ENCODE results near the gene RIBC1. TPM values are rescaled to one million over a fixed set of nuclear protein-coding genes. Genes with fewer than 3 reads are reported as not detected.

RIBC1 gene
- total RNA-seq (2014; rRNA removed; shearing (Covaris generic); ENCODE audit: low replicate concordance): 0.40 and 0.89 TPM in 2 replicates

DNA sequence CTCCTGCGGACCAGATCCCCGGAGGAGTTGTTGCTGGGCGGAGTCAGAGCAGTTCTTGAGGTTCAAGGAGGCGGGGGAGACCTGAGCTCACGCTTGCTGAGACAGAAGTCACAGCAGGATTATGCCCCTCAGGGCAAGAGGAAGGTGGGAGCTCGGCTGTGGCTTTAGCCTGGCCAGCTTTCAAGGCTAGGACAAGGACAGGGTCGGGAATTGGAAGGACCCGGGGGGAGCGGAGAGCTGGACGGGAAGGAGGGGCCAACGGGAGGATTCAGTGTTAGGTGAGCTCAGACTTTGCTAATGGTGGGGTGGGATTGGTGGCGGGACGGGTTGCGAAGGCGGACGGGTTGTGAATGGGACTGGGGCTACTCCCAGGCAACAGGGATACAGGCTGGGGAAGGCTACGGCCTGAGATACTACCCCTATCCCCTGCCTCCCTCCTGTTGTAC lies at the start of gene RIBC1:
Gene RIBC1, plus strand, starts transcription at position 13 of the 446 bp plus-strand sequence. CDS start 3,404 bp downstream, outside the sequence.
- Histone ChIP-seq H3K9me3 (ENCODE audit: low read length) (no peaks in the 10 kb centered on the region), H3K79me2 (ENCODE audit: low read length) (peaks cover 40% of the 10 kb centered on the region), H3K27me3 (ENCODE audit: low read length) (no peaks in the 10 kb centered on the region), H3K9me2 (replicated peaks; ENCODE audit: insufficient read depth, low read length) (no peaks in the 10 kb centered on the region), H3K9ac (ENCODE audit: low read length) (peak within 1 kb of the TSS; percentile 86), H4K20me1 (ENCODE audit: insufficient read depth, low read depth, low read length) (peaks cover 11% of the 10 kb centered on the region; the same call in 1 of the 2 replicates), H3K4me2 (ENCODE audit: low read depth, low read length, poor library complexity, severe bottlenecking) (peak within 1 kb of the TSS; percentile 74), H2AFZ (ENCODE audit: low read length) (no peak within 1 kb of the TSS), H3K36me3 (ENCODE audit: insufficient read depth, low read length) (no peaks in the 10 kb centered on the region), H3K4me1 (ENCODE audit: low read length) (peaks cover 16% of the 10 kb centered on the region), H3K4me3 (ENCODE audit: low read length) (peak within 1 kb of the TSS; percentile 73), H3K27ac (ENCODE audit: low read length) (peak within 1 kb of the TSS; percentile 91)
- DNase-seq: no peak

GRCh38 chrX:53373307-53373706 lies 49.4 kb upstream of the RIBC1 start:
- no peak for DNase-seq
- Histone ChIP-seq H3K9ac (ENCODE audit: low read length) (no peak overlapping the region), H3K4me2 (ENCODE audit: low read depth, low read length, poor library complexity, severe bottlenecking) (no peak overlapping the region)

DNA sequence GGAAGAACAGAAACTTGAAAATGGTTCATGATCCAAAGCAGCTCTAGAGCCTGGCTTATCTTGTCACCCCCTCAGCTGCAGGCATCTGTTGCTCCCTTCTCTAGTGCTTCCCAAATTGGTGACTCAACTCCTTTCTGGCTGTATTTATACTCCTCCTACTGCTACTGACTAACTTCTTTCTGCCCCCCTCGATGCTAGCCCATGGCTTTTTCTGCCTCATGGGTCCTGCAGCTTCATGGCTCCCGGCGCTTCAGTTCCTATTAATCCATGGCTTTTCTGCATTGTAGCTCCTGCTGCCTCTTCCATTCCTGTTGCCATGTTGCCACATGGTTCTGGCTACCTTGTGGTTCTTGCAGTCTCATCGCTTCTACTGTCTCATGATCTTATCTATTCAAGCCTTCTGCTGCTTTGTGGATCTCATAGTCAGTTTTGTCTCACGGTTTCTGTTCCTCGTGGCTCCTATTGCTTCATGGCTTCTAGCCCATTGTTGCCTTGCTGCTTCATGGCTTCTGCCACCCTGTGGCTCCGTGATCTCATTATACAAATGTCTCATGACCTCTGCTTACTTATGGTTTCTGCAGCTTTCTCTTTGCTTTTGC lies 48.4 kb upstream of the RIBC1 start:
- Histone ChIP-seq H3K4me2 (ENCODE audit: low read depth, low read length, poor library complexity, severe bottlenecking) (no peak overlapping the region), H3K9ac (ENCODE audit: low read length) (no peak overlapping the region), H2AFZ (ENCODE audit: low read length) (no peak overlapping the region), H3K4me1 (ENCODE audit: low read length) (no peaks in the 10 kb centered on the region), H3K27ac (ENCODE audit: low read length) (no peak overlapping the region), H3K9me2 (replicated peaks; ENCODE audit: insufficient read depth, low read length) (no peaks in the 10 kb centered on the region), H3K4me3 (ENCODE audit: low read length) (no peak overlapping the region), H4K20me1 (ENCODE audit: insufficient read depth, low read depth, low read length) (no peaks in the 10 kb centered on the region), H3K36me3 (ENCODE audit: insufficient read depth, low read length) (no peaks in the 10 kb centered on the region), H3K9me3 (ENCODE audit: low read length) (no peaks in the 10 kb centered on the region), H3K27me3 (ENCODE audit: low read length) (no peaks in the 10 kb centered on the region), H3K79me2 (ENCODE audit: low read length) (no peaks in the 10 kb centered on the region)
- DNase-seq: peak; percentile 44

More at GRCh38 chrX:53373307-53373706, 49.4 kb upstream of the RIBC1 start:
- Histone ChIP-seq H3K79me2 (ENCODE audit: low read length) (no peaks in the 10 kb centered on the region), H3K4me1 (ENCODE audit: low read length) (no peaks in the 10 kb centered on the region), H4K20me1 (ENCODE audit: insufficient read depth, low read depth, low read length) (no peaks in the 10 kb centered on the region), H3K9me3 (ENCODE audit: low read length) (no peaks in the 10 kb centered on the region), H3K36me3 (ENCODE audit: insufficient read depth, low read length) (no peaks in the 10 kb centered on the region), H3K27ac (ENCODE audit: low read length) (no peak overlapping the region), H3K4me3 (ENCODE audit: low read length) (no peak overlapping the region), H3K9me2 (replicated peaks; ENCODE audit: insufficient read depth, low read length) (no peaks in the 10 kb centered on the region), H2AFZ (ENCODE audit: low read length) (no peak overlapping the region), H3K27me3 (ENCODE audit: low read length) (no peaks in the 10 kb centered on the region)

GRCh38 chrX:53374923-53375322 lies 47.8 kb upstream of the RIBC1 start:
- H3K27me3 ChIP-seq (ENCODE audit: low read length): no peaks in the 10 kb centered on the region
- H3K9me2 ChIP-seq (replicated peaks; ENCODE audit: insufficient read depth, low read length): no peaks in the 10 kb centered on the region
- no peaks in the 10 kb centered on the region for H3K79me2 ChIP-seq (ENCODE audit: low read length)
- no peak overlapping the region for H2AFZ ChIP-seq (ENCODE audit: low read length)
- no peak overlapping the region for H3K4me2 ChIP-seq (ENCODE audit: low read depth, low read length, poor library complexity, severe bottlenecking)
- no peaks in the 10 kb centered on the region for H4K20me1 ChIP-seq (ENCODE audit: insufficient read depth, low read depth, low read length)
- no peaks in the 10 kb centered on the region for H3K36me3 ChIP-seq (ENCODE audit: insufficient read depth, low read length)
- H3K4me1 ChIP-seq (ENCODE audit: low read length): no peaks in the 10 kb centered on the region
- H3K9ac ChIP-seq (ENCODE audit: low read length): no peak overlapping the region
- no peaks in the 10 kb centered on the region for H3K9me3 ChIP-seq (ENCODE audit: low read length)
- no peak overlapping the region for H3K4me3 ChIP-seq (ENCODE audit: low read length)
- no peak for DNase-seq
- no peak overlapping the region for H3K27ac ChIP-seq (ENCODE audit: low read length)

DNA sequence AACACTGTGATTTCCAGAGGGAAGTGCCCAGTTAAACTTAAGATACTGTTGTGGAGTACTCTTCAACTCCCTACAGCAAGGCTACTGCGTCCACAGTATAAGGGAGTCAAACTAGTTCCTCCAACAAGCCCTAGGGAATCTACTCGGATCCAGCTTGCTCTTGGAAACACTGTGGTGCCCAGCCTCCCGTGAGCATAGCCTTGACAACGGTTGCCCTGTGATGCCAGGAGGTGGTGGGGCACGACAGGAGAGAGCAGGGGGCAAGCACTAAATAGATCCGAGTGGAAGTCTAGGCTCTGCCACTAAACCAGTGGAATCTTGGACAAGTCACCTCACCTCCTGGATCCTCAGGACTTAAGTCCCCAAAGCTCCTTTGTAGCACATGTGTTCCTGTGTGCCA lies 45.8 kb upstream of the RIBC1 start:
- H4K20me1 ChIP-seq (ENCODE audit: insufficient read depth, low read depth, low read length): no peaks in the 10 kb centered on the region
- no peak overlapping the region for H2AFZ ChIP-seq (ENCODE audit: low read length)
- no peaks in the 10 kb centered on the region for H3K36me3 ChIP-seq (ENCODE audit: insufficient read depth, low read length)
- no peak for DNase-seq
- no peak overlapping the region for H3K4me3 ChIP-seq (ENCODE audit: low read length)
- no peaks in the 10 kb centered on the region for H3K9me2 ChIP-seq (replicated peaks; ENCODE audit: insufficient read depth, low read length)
- H3K4me2 ChIP-seq (ENCODE audit: low read depth, low read length, poor library complexity, severe bottlenecking): no peak overlapping the region
- no peak overlapping the region for H3K27ac ChIP-seq (ENCODE audit: low read length)
- H3K9ac ChIP-seq (ENCODE audit: low read length): no peak overlapping the region
- H3K4me1 ChIP-seq (ENCODE audit: low read length): no peaks in the 10 kb centered on the region
- H3K9me3 ChIP-seq (ENCODE audit: low read length): no peaks in the 10 kb centered on the region
- no peaks in the 10 kb centered on the region for H3K27me3 ChIP-seq (ENCODE audit: low read length)
- no peaks in the 10 kb centered on the region for H3K79me2 ChIP-seq (ENCODE audit: low read length)

DNA sequence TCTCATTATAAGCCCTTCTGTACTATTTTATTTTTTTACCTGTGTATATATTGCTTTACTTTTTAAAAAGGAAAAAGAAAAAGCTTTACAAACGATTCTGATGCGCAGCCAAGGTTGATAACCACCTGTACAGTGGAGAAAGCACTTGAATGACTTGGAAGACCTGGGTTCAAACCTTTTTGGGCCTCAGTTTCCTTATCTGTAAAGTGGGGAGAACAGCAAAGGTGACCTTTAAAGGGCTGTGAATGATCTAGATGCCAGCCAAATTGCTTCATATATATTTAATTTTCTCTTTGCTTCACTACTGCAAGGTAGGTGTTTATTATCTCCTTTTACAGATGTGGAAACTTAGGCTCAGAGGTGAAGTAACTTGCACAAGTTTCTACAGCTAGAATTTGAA lies 45.2 kb upstream of the RIBC1 start:
- Histone ChIP-seq H3K27me3 (ENCODE audit: low read length) (no peaks in the 10 kb centered on the region), H3K9ac (ENCODE audit: low read length) (no peak overlapping the region), H4K20me1 (ENCODE audit: insufficient read depth, low read depth, low read length) (no peaks in the 10 kb centered on the region), H3K9me3 (ENCODE audit: low read length) (no peaks in the 10 kb centered on the region), H3K9me2 (replicated peaks; ENCODE audit: insufficient read depth, low read length) (no peaks in the 10 kb centered on the region), H2AFZ (ENCODE audit: low read length) (no peak overlapping the region), H3K27ac (ENCODE audit: low read length) (no peak overlapping the region), H3K4me3 (ENCODE audit: low read length) (no peak overlapping the region), H3K36me3 (ENCODE audit: insufficient read depth, low read length) (no peaks in the 10 kb centered on the region), H3K4me2 (ENCODE audit: low read depth, low read length, poor library complexity, severe bottlenecking) (no peak overlapping the region), H3K79me2 (ENCODE audit: low read length) (no peaks in the 10 kb centered on the region), H3K4me1 (ENCODE audit: low read length) (no peaks in the 10 kb centered on the region)
- no peak for DNase-seq

GRCh38 chrX:53379008-53379710 lies 43.5 kb upstream of the RIBC1 start:
- Histone ChIP-seq H3K27ac (ENCODE audit: low read length) (no peak overlapping the region), H3K27me3 (ENCODE audit: low read length) (no peaks in the 10 kb centered on the region), H3K79me2 (ENCODE audit: low read length) (no peaks in the 10 kb centered on the region), H3K9ac (ENCODE audit: low read length) (no peak overlapping the region), H3K4me1 (ENCODE audit: low read length) (no peaks in the 10 kb centered on the region), H4K20me1 (ENCODE audit: insufficient read depth, low read depth, low read length) (no peaks in the 10 kb centered on the region), H3K9me2 (replicated peaks; ENCODE audit: insufficient read depth, low read length) (no peaks in the 10 kb centered on the region), H3K9me3 (ENCODE audit: low read length) (no peaks in the 10 kb centered on the region), H3K4me2 (ENCODE audit: low read depth, low read length, poor library complexity, severe bottlenecking) (no peak overlapping the region), H2AFZ (ENCODE audit: low read length) (no peak overlapping the region), H3K36me3 (ENCODE audit: insufficient read depth, low read length) (no peaks in the 10 kb centered on the region), H3K4me3 (ENCODE audit: low read length) (no peak overlapping the region)
- no peak for DNase-seq

DNA sequence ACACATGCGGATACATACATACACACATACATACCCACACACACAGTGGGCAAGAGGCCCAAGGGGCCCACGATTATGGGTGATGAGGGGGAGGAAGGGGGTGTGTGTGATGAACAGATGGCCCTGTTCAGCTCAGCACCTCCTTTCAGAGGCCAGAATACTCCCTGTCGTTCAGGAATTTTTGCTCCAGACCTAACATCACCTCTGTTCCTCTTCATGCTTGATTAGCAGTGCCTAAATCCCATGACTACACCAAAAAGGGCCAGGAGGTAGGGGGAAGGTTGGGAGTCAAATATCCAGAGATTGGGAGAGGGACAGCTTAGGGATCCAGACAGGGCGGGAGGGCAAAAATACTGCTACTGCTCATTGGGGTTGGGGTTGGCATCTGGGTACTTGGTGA lies 42.9 kb upstream of the RIBC1 start:
- Histone ChIP-seq H4K20me1 (ENCODE audit: insufficient read depth, low read depth, low read length) (no peaks in the 10 kb centered on the region), H2AFZ (ENCODE audit: low read length) (no peak overlapping the region), H3K27me3 (ENCODE audit: low read length) (no peaks in the 10 kb centered on the region), H3K27ac (ENCODE audit: low read length) (no peak overlapping the region), H3K9me2 (replicated peaks; ENCODE audit: insufficient read depth, low read length) (no peaks in the 10 kb centered on the region), H3K9ac (ENCODE audit: low read length) (no peak overlapping the region), H3K36me3 (ENCODE audit: insufficient read depth, low read length) (no peaks in the 10 kb centered on the region), H3K4me3 (ENCODE audit: low read length) (no peak overlapping the region), H3K4me2 (ENCODE audit: low read depth, low read length, poor library complexity, severe bottlenecking) (no peak overlapping the region), H3K4me1 (ENCODE audit: low read length) (no peaks in the 10 kb centered on the region), H3K79me2 (ENCODE audit: low read length) (no peaks in the 10 kb centered on the region), H3K9me3 (ENCODE audit: low read length) (no peaks in the 10 kb centered on the region)
- DNase-seq: no peak
